Fibroblast of skin of right quadriceps (primary cell): ENCODE results near the gene R3HDM4.
A peak's percentile ranks its signal among the peaks of the same experiment; 100 is the strongest.
"Not testable (repeated sequence)": the region's sequence is repeated elsewhere in the genome, so short reads cannot be mapped to it uniquely, and the experiment has no call there.

Experiments
- DNase-seq: peaks from one replicate; pipeline ENCODE4 v3.0.0-alpha.2; 2013

R3HDM4 gene

DNA sequence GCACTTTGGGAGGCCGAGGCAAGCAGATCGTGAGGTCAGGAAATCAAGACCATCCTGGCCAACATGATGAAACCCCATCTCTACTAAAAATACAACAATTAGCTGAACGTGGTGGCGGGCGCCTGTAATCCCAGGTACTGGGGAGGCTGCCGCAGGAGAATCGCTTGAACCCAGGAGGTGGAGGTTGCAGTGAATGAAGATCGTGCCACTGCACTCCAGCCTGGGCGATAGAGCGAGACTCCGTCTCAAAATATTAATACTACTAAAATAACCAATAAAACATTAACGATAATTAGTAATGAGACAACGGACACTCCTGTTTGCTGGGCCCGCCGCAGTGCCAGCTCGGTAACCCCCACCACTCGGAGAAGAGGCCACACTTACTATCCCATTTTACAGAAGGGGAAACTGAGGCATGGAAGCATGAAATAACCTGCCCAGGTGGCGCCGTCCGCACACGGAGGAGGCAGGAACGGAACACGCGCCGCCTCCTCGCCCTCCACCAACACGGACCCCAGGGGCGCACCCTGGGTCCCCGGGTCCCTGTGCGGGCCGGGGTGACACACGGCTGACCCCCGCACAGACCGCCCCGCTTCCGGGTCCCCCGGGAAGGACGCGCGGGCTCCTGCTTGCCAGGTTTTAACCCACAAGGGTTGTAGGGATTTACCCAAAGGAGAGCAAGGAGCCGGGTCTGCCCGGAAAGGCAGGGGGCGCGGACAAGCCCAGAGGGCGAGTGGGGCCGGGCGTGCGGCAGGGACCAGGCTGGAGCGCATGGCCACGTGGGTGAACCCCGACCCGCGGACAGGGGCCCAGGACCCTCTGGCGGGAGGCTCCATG lies 1.6 kb downstream of the R3HDM4 start:
- no peak for DNase-seq

DNA sequence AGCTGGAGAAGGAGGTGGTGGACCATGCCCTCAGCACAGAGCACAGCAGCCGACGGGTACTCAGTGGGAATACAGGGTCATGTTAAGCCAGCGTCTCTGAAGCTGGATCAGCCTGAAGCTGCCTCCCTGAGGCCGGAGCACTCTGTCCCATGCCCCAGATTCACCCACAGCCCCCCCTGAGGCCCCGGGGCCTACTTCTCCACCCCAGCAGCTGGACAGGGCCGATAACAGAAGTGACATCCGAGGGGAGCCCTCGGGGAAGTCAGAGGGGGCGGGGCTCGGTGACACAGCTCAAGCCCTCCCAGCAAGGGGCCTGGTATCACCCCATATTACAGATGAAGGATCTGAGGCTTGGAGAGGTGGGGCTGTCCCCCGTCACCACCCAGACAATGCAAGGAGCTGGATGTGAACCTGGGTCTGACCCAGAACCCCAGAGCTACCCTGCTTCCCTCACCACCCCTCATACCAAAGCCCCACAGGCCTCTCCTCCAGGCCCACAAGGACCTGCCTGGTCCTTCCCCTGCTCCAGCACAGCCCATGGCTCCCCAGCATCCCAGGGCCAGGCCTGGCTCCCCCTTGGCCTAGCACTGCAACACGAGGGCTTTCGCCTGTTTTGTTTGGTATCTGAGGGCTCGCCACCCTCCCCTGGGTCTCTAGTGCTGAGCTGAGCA lies 5.7 kb downstream of the R3HDM4 start:
- DNase-seq, result no peak

DNA sequence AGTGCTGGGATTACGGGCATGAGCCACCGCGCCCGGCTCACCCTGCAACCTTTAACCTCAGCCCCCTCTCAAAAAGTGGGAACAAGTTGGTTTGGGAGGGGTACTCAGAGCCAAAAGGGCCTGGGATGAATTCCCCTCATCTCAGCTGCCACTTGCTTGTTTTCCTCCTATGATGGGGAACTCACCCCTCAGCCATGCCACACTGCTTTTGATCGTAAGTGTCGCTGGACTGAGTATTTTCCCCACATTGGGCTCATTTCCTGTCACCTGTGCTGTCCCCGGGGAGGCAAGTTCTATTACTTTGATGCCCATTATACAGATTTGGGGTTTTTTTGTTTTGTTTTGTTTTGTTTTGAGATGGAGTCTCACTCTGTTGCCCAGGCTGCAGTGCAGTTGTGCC lies 6.5 kb downstream of the R3HDM4 start:
- DNase-seq, result no peak

DNA sequence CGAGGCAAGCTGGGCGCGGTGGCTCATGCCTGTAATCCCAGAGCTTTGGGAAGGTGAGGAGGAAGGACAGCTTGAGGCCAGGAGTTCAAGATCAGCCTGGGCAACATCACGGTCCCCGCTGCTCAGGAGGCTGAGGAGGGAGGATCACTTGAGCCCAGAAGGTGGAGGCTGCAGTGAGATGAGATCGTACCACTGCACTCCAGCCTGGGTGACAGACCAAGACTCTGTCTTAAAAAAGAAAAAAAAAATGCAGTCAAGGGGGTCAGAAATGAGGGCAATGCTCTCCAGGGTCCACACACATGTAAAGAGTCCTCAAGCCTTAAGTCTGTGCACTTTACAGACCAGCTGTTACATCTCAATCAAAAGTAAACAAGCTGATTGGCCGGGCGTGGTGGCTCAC lies 8.5 kb downstream of the R3HDM4 start:
- DNase-seq, result no peak

DNA sequence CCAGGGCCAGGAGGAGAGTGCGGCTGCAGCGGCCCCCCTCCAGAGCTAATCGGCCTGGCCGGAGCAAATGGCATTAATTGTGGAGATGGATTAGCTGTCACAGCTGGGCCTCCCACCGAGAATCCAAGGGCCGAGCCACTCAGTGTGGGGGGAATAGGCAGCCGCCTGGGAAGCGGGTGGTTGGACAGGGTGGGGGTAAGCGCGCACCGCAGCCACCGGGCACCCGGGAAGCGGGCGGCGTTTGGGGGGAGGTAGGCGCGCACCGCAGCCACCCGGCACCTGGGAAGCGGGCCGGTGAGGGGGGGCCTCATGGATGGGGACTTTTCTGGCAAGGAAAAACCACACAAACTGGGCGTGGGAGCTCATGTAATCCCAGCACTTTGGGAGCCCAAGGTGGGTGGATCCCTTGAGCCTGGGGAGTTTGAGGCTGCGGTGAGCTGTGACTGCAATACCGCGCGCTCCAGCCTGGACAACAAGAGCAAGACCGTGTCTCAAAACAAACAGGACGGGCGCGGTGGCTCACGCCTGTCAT lies 9.7 kb downstream of the R3HDM4 start:
- no peak for DNase-seq

DNA sequence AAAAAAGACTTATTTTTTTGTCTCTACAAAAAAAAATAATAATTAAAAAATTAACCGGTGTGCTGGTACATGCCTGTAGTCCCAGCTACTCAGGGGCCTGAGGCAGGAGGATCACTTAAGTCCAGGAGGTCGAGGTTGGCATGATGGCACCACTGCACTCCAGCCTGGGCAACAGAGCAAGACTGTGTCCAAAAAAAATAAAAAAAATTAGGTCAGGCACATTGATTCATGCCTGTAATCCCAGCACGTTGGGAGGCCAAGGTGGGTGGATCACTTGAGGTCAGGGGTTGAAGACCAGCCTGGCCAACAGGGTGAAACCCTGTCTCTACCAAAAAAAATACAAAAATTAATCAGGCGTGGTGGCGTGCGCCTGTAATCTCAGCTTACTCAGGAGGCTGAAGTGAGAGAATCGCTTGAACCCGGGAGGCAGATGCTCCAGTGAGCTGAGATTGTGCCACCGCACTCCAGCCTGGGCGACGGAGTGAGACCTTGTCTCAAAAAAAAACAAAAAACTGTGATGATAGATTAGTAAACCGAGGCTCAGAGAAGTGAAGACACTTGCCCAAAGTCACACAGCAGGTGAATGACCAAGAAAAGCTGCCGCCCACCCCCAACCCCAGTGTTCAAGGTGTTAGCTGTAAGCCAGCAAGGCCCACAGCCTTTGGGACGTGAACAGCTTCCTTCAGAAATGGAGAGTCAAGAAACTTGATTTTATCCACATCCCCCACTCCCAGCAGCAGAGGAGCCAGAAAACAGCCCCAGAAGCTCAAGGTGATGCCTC lies 10.4 kb downstream of the R3HDM4 start:
- no peak for DNase-seq

DNA sequence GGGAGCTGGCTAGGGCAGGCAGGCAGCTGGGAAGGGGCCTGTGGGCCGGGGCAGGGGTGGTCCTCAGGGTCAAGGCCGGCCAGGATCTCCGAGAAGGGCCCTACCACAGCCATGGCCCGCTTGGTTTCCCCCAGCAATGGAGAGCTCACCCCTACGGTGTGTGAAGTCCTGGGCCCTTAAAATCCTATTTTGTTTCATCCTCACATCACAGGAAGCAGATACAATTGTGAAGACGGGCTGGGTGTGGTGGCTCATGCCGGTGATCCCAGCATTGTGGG lies 11.0 kb downstream of the R3HDM4 start:
- no peak for DNase-seq

DNA sequence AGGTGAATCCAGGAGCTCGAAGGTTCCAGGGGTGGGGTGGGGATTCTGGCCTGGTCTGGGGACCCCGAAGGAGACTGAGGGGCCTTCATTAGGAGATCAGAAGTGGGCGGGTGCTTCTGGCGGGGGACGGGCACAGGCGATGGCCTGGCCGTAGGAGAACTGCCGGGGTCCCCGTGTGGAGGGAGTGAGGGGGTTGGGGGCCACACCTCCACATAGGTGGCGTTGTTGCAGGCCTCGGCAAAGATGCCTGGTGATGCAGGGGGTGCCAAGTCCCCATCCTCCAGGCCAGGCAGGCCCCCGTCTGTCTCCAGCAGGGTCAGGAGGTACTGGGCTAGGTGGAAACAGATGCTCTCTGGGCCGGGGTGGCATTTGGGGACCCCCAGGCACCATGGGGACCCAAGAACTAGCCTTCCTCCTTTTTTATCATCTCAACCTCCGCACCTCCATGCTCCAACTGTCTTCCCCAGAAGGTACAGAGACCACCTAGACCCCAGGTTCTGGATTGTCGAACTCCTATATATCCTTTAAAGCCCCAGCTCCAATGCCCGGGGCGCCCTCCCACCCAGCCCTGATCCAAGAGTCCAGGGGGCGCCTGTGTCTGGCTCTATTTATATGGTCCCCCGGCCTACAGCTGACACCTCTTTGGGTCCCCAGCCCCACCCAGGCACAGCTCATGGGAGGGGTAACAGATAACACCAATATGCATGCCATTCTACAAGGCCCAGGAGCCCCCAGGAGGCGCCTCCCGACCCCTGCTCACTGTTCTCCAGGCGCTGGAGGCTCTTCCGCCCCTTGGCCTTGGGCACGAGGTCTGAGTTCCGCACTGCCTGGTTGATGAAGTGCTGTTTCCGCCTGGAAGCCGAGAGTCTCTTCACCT lies 11.6 kb downstream of the R3HDM4 start:
- DNase-seq, result no peak

DNA sequence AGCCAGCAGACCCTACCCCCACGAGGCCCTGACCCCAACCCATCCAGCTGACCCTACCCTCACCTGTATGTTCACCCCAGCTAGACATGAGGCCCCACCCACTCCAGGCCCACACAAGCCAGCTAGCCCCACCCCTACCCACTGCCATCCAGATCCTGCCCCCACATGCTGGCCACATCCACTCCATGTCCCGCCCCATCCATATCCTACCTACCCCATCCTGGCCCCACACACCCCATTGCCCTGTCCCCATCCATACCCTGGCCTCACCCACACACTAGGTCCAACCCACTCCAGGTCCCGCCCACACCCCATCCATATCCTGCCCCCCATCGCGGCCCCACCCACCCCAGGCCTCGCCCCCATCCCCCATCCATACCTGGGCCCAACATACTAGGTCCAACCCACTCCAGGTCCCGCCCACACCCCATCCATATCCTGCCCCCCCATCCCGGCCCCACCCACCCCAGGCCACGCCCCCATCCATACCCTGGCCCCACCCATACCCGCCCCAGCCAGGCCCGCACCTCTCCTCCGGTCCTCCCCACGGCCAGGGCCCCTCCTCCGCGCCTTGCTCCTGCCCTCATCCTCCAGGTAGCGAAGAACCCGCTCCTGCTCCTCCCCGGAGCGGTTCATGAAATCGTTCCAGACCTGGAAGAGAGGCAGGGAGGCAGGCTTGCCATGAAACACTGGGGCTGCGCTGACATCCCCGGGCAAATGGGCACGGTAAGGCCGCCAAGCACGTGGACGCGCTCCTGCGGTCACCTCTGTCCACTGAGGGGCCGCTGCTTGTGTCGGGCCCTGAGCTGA lies 12.5 kb downstream of the R3HDM4 start:
- DNase-seq, result no peak

DNA sequence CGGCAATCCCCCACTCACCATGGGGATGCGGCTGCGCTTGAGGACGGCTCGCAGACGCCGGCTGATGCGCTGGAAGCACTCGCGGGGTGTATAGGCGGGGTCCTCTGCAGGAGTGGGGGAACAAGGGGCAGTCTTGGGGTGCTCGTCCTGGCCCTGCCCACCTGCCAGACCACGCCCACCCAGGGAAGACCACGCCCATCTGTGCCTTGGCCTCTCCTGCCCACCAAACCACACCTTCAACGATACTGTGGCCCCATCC lies 13.0 kb downstream of the R3HDM4 start:
- DNase-seq, result no peak

DNA sequence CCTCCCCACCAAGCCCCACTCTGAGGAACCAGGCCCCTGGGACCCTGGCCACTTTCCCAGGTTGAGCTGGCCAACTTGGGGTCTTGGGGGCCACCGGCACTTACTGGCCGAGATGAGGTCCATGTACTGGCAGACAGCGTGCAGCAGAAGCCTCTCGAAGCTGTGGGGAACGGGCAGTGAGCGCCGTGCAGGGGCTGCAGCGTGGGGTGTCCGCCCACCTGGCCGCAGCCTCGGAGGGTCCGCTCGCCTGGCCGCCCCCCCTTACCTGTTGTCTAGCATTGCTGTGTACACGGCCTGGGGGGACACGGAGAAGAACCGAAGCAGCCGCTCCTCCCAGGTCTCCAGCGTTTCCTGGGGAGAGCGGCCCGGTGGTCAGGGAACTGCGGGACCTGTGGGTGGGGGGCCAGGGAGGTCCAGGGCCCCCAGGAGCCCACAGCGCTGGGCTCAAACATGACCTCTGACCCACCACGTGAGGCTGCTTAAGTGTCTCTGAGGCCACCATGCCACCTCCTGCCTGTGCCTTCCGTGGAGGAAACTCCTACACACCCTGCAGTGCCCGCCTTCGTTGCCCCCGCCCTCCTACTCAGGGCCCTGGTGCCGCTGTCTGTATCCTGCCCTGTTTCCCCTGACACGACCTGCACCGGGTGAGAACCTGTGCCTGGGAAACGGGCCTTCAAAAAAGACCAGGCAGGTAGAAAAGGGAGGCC lies 13.5 kb downstream of the R3HDM4 start:
- no peak for DNase-seq

DNA sequence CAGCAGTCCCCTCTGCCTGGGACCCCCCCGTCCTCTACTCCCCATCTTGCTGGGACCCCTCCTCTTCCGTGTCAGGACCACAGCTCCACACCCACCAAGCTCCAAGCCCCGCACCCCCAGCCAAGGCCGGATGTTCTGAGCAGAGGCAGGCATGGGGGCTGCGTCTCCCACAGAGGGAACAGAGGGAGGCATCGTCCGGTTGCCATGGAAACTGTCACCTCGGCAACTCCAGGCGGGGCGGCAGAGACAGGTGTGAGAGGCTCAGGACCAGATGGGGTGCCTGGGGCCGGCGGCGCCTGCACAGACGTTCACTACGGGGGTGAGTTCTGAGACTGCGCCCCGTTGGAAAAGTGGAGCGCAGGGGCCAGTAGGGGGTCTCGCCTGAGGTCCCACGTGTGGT lies 14.4 kb downstream of the R3HDM4 start:
- no peak for DNase-seq

DNA sequence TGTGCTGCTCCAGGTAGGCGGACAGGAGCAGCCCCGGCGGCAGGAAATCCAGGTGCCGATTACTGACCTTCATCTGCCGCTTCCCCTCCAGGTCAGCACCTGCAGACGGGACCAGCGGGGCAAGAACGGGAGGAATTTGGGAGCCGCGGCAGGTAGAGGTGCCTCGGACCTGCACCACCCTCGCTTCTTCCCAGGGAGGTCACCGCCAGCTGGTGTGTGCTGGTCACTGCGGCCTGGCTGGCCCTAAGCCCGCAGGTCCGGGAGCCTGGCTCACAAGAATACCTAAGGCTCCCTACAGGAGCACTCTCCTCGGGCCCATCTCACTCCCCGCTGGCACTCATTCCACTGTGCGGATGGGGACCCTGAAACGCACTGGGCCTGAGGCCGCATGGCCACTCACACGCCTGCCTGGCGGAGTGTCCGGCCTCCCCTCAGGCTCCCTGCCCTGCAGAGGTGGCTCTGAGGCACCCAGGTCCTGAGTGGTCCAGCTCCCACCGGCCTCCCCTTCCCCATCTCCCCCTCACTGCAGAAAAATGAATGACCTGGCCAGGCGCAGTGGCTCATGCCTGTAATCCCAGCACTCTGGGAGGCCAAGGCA lies 15.5 kb downstream of the R3HDM4 start:
- no peak for DNase-seq

DNA sequence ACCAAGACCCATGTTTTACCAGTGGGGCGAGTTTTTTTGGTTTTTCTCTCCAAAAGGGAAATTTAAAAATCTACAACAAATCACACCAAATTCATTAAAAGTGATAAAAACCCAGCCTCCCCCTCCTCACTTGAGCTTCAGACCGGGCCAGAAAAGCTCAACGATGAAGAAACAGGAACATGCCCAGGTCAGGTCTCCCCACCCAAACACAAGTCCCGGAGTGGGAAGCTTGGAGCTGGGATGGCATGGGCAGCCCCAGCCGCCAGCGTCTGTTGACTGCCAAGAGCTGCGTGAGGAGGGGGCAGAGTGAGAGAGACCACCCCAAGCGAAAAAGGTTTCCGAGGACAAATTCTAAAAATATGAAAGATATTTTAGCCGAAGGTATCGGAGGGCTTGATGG lies 16.0 kb downstream of the R3HDM4 start:
- DNase-seq, result no peak

DNA sequence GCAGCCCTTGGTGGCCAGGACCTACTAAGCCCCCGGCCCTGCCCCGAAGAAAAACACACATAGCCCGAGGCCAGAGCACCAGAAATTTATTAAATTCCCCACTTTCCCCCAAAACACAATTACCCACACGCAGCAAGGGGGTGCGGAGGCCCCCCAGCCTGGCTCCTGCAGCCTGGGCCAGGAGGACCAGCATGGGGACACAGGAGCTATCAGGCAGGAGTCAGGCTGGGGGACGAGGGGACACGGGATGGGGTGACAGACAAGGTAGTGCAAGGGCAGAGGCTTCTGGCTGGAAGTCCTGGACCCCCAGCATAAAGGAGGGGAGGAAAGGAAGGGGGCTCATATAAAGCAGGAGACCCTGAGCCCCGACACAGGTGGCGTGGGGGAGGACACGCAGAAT lies 16.6 kb downstream of the R3HDM4 start:
- no peak for DNase-seq

DNA sequence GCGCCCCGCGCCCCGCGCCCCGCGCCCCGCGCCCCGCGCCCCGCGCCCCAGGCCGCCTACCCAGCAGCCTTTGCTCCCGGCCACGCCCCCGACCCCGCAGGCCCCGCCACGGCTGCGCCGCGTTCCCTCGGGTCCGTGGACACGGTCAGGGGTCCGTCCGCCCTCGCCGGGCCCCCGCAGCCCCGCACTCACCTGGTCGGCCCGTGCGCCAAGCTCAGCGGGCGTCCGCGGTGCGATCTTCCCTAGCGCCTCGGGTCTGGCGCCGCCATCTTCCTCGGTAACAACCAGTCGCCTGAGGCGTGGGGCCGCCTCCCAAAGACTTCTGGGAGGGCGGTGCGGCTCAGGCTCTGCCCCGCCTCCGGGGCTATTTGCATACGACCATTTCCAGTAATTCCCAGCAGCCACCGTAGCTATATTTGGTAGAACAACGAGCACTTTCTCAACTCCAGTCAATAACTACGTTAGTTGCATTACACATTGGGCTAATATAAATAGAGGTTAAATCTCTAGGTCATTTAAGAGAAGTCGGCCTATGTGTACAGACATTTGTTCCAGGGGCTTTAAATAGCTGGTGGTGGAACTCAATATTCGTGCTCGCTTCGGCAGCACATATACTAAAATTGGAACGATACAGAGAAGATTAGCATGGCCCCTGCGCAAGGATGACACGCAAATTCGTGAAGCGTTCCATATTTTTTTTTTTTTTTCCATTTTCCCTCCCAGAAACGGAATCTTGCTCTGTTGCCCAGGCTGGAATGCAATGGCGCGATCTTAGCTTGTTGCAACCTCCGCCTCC lies 19.9 kb downstream of the R3HDM4 start, which contains the start of the genes MED16 and RNU6-9:
MED16 (minus strand) TSS at position 294 of the 796 bp plus-strand sequence. CDS start 2,056 bp downstream, outside the sequence.
RNU6-9 (plus strand) TSS at position 591 of the 796 bp plus-strand sequence.
- peak; percentile 92 for DNase-seq

DNA sequence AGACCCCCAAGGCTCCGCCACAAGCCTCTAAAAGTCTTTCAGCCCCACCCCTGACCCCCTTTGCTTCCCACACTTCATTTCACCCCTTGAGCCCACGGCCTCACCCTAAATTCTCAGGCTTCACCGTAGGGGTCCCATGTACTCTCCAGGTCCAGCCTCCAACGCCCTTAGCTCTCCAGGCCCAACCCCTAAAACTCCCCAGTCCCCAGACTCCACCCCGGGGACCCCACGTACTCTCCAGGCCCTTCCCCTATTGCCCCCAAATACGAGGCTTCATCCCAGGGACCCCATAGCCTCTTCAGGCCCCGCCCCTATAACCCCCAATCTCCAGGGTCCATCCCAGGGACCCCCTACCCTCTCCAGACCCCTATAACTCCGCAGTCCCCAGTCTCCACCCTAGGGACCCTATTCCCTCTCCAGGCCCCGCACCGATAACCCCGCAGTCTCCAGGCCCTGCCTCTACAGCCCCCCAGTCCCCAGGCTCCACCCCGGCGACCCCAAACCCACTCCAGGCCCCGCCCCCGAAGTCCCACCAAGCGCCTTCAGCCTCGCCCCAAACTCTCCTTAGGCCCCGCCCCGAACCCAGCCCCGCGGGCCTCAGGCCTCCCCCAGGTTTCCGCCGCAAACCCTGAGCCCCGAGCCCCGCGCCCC lies 20.7 kb downstream of the R3HDM4 start:
- DNase-seq, result no peak

DNA sequence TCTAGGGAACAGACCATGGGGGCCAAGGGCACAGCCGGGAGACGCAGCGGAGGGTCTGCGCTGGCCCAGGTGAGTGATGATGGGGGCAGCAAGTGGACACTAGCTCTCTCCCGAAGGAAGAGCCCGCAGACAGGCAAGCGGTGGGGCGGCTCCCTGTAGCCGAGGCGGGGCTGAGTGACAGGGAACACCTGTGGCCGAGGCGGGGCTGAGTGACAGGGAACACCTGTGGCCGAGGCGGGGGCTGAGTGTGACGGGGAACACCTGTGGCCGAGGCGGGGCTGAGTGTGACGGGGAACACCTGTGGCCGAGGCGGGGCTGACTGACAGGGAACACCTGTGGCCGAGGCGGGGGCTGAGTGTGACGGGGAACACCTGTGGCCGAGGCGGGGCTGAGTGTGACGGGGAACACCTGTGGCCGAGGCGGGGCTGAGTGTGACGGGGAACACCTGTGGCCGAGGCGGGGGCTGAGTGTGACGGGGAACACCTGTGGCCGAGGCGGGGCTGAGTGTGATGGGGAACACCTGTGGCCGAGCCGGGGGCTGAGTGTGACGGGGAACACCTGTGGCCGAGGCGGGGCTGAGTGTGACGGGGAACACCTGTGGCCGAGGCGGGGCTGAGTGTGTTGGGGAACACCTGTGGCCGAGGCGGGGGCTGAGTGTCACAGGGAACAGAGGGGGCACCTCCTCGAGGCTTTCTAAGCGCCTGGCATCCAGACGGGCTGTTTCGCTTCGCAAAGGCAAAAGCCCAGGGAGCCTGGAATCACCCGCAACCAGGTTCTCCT lies 21.4 kb downstream of the R3HDM4 start:
- not testable (repeated sequence) for DNase-seq

DNA sequence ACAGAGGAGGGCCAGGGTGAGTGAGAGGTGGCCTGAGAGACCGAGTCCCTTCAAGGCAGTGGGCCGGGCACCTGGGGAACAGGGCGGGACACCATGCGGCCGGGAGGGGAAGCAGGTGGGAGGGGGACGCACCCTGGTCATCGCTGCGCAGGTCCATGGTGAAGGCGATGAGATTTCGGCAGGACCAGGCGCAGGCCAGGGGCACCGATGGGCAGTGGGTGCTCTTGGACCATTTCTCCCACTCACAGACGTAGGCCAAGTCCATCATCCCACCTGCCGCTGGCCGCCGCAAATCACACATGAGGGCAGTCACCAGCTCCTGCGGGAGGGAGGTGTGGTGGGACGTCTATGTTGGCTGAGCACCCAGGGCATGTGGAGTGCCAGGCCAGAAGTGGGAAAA lies 22.2 kb downstream of the R3HDM4 start:
- no peak for DNase-seq
